Uterus (tissue), 2 donors: ENCODE measurements around the gene XK.

Source experiments
- CTCF ChIP-seq, 4 experiments: fragments of 200-600 bp in 2 of 4; fragments of 450-650 bp in 2 of 4; sonication (generic) in 2 of 4; IDR thresholded peaks; one replicate each; pipeline ENCODE4 v1.5.1; 2016 to 2019; ENCODE audit warnings: antibody characterized with exemption in 4 of 4, mild to moderate bottlenecking in 2 of 4, moderate library complexity in 1 of 4
- POLR2A ChIP-seq, 2 donors: fragments of 450-650 bp; IDR thresholded peaks; one replicate each; pipeline ENCODE4 v1.6.1; 2016; ENCODE audit warnings: antibody characterized with exemption in 2 of 2, mild to moderate bottlenecking in 1 of 2, moderate library complexity in 1 of 2

DNA sequence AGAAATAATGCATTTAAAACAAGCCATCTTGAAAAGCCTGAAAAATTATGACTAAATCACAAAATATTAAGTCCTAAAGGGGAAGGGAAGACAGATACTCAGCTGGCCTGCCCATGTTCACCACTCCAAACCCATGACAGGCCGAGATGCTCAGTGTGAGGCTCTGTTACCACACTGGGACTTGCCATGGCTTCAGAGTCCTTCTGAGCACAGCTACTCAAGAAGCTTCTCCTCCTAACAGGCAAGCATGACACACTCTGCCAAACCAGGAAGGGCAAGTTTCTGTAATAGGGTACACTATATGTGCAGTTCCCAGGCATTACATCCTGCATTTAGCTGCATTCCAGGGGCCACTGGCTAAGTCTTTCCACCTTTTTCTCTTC lies 60.2 kb downstream of the XK start:
- no peak for TF ChIP-seq CTCF (IDR thresholded peaks at IDR 0.05)
- no peak for TF ChIP-seq POLR2A (IDR thresholded peaks at IDR 0.05)
